Lower lobe of right lung (tissue), 2 donors: ENCODE measurements around the gene VPS26C. TPM values are rescaled to one million over a fixed set of nuclear protein-coding genes. Genes with fewer than 3 reads are reported as not detected.

Source experiments
- ATAC-seq, 2 donors: fragments of 200-7000 bp; cut with Tn5 transposase; one replicate each; pipeline ENCODE4 v1.9.1; 2020 to 2022; ENCODE audit warnings: mild to moderate bottlenecking in 2 of 2, moderate library complexity in 2 of 2
- DNase-seq: peaks from one replicate; pipeline ENCODE4 v3.0.0-alpha.2; 2020
- H3K27ac ChIP-seq: fragments of 200-600 bp; one replicate; pipeline ENCODE4 v1.8.0; 2022
- H3K27me3 ChIP-seq: fragments of 200-600 bp; one replicate; pipeline ENCODE4 v1.8.0; 2022; ENCODE audit warnings: low read depth
- H3K36me3 ChIP-seq: fragments of 200-600 bp; one replicate; pipeline ENCODE4 v1.8.0; 2022; ENCODE audit warnings: mild to moderate bottlenecking
- H3K4me1 ChIP-seq: fragments of 200-600 bp; one replicate; pipeline ENCODE4 v1.8.0; 2022
- H3K4me3 ChIP-seq: fragments of 200-600 bp; one replicate; pipeline ENCODE4 v1.8.0; 2022; ENCODE audit warnings: mild to moderate bottlenecking
- H3K9me3 ChIP-seq: fragments of 200-600 bp; one replicate; pipeline ENCODE4 v1.8.0; 2022
- intact Hi-C: fragments of 100-400 bp; cut with DNase I; formaldehyde crosslinking; loops from one replicate; pipeline ENCODE4 v1.11.0; 2022
- total RNA-seq: library from RNA; stranded (reverse); fragmentation: NEBNext Ultra II Directional; extraction: Animal tissue kit (Norgen Biotek cat#: 25700); gene quantifications from one replicate; pipeline ENCODE4 v1.2.1, GENCODE V29; 2021
- TF ChIP-seq, protein P1 (sequence below): fragments of 200-600 bp; IDR thresholded peaks from one replicate; pipeline ENCODE4 v1.8.0; 2022; ENCODE audit warnings: antibody characterized with exemption, mild to moderate bottlenecking
- donor health status: DM: no; HTN: yes; CAD: no; lungs with severe emphysema.

The VPS26C gene
- total RNA-seq, 1 donor from 2014 or later = 62.2 TPM

- Histone ChIP-seq H3K4me3 (no peak overlapping the region), H3K4me1 (no peaks in the 10 kb centered on the region), H3K27ac (no peak overlapping the region), H3K9me3 (no peaks in the 10 kb centered on the region), H3K27me3 (no peaks in the 10 kb centered on the region), H3K36me3 (no peaks in the 10 kb centered on the region)
- intact Hi-C loops = no loop called here
- DNase-seq (no peak), ATAC-seq (no peak)
- TF ChIP-seq, protein P1, sequence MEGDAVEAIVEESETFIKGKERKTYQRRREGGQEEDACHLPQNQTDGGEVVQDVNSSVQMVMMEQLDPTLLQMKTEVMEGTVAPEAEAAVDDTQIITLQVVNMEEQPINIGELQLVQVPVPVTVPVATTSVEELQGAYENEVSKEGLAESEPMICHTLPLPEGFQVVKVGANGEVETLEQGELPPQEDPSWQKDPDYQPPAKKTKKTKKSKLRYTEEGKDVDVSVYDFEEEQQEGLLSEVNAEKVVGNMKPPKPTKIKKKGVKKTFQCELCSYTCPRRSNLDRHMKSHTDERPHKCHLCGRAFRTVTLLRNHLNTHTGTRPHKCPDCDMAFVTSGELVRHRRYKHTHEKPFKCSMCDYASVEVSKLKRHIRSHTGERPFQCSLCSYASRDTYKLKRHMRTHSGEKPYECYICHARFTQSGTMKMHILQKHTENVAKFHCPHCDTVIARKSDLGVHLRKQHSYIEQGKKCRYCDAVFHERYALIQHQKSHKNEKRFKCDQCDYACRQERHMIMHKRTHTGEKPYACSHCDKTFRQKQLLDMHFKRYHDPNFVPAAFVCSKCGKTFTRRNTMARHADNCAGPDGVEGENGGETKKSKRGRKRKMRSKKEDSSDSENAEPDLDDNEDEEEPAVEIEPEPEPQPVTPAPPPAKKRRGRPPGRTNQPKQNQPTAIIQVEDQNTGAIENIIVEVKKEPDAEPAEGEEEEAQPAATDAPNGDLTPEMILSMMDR = no peak
These were observed 11.1 kb upstream of the VPS26C start for GRCh38 chr21:37278199-37278598.

- no peak overlapping the region for H3K27ac ChIP-seq
- no peaks in the 10 kb centered on the region for H3K9me3 ChIP-seq
- H3K27me3 ChIP-seq = no peaks in the 10 kb centered on the region
- no peak overlapping the region for H3K4me3 ChIP-seq
- no peaks in the 10 kb centered on the region for H3K36me3 ChIP-seq
- DNase-seq (no peak), ATAC-seq (no peak)
- intact Hi-C loops = no loop called here
- TF ChIP-seq, protein P1 = no peak
- no peaks in the 10 kb centered on the region for H3K4me1 ChIP-seq
These were observed 9.2 kb upstream of the VPS26C start for GRCh38 chr21:37276377-37276776.

DNA sequence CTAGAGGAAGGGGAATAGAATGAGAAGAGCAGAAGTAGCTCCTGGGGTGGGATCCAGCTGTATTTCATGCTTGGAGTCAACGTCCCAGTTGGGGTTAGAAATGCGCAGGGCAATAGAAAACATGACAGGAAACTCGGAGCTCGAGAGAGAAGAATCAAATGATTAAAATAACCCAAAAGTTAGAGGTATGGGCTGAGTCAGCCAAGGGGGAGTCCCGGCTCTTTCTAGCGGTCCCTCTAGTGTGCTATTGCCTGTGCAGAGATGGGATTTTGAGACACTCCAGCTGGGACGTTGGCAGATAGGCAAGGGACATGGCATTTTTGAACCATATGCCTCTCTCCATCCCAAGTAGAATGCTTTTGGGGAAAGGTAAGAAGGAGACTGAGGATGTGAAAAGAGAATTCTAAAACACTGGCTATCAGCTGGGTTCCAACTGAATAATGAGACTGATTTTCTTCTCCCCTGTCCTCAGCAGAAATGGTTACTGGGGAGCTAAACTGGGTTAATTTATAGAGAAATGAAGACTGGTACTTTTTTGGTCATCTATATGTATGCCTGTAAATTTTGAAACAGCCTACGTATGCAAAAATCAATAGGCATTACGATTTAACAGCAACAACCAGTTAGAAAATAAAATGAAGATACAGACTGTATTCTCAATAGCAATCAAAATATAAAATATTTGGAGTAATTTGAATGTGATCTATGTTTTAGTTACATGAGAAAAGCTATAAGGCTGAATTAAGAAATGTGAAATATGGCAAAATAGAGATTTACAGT lies 7.0 kb upstream of the VPS26C start:
- no peaks in the 10 kb centered on the region for H3K36me3 ChIP-seq
- no peaks in the 10 kb centered on the region for H3K27me3 ChIP-seq
- H3K4me1 ChIP-seq = no peaks in the 10 kb centered on the region
- DNase-seq (no peak), ATAC-seq (no peak)
- no peak overlapping the region for H3K27ac ChIP-seq
- no peak overlapping the region for H3K4me3 ChIP-seq
- no peaks in the 10 kb centered on the region for H3K9me3 ChIP-seq
- TF ChIP-seq, protein P1 = no peak
- intact Hi-C loops = no loop called here

DNA sequence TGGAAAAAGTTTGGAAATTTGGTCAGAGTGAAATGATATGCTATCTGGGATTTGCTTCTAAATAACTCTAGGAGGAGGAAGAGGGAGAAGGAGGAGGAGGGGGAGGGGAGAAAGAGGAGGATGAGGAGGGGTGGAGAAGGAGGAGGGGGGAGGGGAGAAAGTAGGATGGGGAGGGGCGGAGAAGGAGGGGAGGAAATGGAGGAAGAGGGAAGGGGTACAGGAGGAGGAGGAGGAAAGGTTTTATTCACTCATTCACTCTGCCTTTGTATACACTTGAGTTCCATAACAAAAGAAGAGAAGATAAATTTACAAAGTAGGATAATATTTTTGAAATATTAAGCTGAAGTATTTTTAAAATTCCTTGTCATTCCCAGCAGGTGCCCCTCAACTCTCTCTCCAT lies 6.3 kb upstream of the VPS26C start:
- intact Hi-C loops = no loop called here
- peaks cover 3% of the 10 kb centered on the region for H3K4me1 ChIP-seq
- TF ChIP-seq, protein P1 = no peak

GRCh38 chr21:37272897-37273296 lies 5.8 kb upstream of the VPS26C start:
- peaks cover 5% of the 10 kb centered on the region for H3K4me1 ChIP-seq
- DNase-seq (no peak), ATAC-seq (no peak)

More for the DNA sequence above, 6.3 kb upstream of the VPS26C start:
- DNase-seq (no peak), ATAC-seq (no peak)
- no peaks in the 10 kb centered on the region for H3K36me3 ChIP-seq
- no peak overlapping the region for H3K4me3 ChIP-seq
- H3K27ac ChIP-seq = no peak overlapping the region
- H3K27me3 ChIP-seq = no peaks in the 10 kb centered on the region
- H3K9me3 ChIP-seq = no peaks in the 10 kb centered on the region

More at GRCh38 chr21:37272897-37273296, 5.8 kb upstream of the VPS26C start:
- Histone ChIP-seq H3K27ac (no peak overlapping the region), H3K36me3 (no peaks in the 10 kb centered on the region), H3K4me3 (no peak overlapping the region), H3K9me3 (no peaks in the 10 kb centered on the region), H3K27me3 (no peaks in the 10 kb centered on the region)
- intact Hi-C loops = no loop called here
- TF ChIP-seq, protein P1 = no peak
